NCI-H1092 treated with DMSO at 0.1 percent for 48 hours (cell line): Measurements from ENCODE around the gene TMEM117.
"Not testable (repeated sequence)": the region's sequence is repeated elsewhere in the genome, so short reads cannot be mapped to it uniquely, and the experiment has no call there.

Source experiments
- DNase-seq: peaks from one replicate; lab custom pipeline; 2025; lab: John Stamatoyannopoulos, UW

TMEM117 gene

DNA sequence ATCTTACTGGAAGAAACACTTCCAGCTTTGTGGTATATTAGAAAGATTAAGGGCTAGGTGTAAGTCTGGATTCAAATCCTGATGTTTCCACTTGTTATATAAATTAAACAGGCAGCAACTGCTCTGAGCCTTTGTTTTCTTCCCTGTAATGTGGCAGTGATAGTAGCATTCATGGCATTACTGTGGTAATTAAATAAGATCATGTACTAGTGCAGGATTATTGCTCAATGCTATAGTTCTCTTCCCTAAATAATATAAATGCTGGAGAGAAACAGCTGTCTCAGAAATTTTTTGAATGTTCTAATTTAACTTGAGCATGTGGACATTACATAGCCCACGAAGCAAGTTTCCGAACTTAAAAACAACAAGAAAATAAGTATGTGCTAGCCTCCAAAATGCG is 5.4 kb downstream of the TMEM117 start:
- no peak for DNase-seq

DNA sequence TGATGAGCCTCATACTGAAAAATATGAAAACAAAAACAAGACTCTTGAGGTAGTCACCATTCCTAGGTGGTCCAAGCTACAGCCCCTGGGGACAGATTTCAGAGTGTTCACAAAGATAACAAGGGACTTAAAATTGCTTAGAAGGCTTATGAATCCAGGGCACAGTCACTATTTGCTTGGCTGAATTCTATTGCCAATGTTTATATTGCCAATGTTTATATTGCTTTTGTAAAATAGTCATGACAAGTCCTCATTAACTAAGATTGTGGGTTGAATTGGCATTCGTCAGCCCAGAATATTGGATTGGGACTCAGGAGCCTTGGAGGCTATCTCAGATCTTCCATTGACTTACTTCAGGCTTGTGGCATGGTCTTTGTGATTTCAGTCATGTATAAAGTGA is 6.4 kb downstream of the TMEM117 start:
- no peak for DNase-seq

DNA sequence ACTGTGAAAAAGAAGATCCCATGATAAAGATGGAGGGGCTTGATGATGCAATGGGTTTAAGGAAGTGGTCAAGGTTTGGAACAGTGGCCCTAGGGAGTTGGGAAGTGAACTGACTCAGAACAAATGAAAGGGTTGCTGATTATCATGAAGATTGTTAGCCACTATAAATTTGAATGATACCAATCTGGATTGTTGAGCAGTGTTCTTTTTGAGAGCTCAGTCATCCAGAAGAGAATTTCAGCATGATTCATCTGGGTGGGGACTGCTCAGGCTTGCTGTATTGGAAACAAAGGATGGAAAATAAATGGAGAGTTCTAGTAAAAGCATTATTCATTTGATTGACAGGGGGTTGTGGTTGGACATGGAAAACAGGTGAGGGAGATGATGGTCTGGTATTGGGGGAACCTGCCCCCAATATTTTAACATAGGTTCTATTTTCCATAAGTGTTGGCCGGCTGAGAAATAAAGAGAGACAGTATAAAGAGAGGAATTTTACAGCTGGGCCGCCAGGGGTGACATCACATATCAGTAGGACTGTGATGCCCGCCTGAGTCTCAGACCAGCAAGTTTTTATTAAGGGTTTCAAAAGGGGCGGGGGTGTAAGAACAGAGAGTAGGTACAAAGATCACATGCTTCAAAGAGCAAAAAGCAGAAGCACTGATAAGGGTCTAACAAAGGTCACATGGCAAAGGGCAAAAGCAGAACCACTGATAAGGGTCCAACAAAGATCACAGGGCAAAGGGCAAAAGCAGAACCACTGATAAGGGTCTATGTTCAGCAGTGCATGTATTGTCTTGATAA is 11.7 kb downstream of the TMEM117 start:
- not testable (repeated sequence) for DNase-seq

DNA sequence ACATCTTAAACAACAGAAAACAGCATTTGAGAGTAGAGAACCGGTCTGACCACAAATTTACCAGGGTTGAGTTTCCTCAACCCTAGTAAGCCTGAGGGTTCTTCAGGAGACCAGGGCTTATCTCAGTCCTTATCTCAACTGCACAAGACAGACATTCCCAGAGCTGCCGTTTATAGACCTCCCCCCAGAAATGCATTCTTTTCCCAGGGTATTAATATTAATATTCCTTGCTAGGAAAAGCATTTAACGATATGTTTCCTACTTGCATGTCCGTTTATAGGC is 12.3 kb downstream of the TMEM117 start:
- DNase-seq, result no peak

DNA sequence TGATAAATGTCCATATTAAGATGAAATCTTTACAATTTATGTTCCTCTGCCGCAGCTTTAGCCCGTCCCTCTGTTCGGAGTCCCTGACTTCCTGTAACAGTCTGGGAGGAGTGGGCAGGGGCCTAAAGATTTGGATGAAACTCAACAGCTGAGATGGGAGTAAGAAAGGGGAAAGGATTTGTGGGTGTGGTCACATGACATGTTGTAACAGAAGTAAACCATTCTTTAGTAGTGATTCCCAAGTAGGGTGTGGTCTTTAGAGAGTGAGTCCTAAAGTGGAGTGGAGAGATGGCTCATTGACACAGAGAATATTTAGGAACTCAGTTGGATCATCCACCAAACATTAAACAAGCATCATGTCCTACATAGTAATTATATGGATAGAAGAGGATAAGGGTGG is 12.9 kb downstream of the TMEM117 start:
- DNase-seq, result no peak

DNA sequence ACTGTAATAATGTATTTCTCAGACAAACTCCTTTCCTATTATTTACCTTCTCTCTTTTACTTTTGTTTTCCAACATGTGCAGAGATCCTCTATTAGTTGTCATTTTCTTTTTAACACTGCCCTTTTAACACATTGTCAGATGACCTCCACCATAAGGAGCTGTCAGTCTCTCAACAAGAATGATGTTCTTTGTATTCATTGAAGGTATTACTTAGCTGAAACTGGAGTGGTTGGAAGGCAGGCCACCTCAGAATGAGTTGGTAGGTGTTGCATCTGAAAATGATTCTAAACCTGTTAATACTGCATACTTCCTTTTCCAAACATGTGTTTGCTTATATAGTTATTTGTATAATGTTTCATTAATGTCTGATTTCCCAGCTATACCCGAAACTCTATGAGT is 16.9 kb downstream of the TMEM117 start:
- no peak for DNase-seq

DNA sequence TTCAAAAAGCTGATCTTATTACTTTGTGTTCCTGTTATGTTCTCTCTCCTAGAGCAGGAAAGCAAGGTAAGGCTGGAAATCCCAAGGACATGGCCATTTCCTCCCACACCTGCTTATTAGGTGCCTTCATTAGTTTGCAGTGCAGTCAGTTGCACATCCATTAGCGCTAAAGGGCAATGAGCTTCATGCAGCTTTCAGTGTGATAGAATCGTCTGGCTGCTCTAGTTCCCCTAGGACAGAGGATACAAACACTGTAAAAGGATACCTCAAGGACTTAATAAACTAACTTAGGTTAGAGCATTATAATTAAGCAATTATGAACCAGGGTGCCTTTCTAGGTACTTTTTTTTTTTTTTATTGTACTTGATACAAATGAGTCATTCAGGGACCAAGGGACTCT is 21.1 kb downstream of the TMEM117 start:
- no peak for DNase-seq

DNA sequence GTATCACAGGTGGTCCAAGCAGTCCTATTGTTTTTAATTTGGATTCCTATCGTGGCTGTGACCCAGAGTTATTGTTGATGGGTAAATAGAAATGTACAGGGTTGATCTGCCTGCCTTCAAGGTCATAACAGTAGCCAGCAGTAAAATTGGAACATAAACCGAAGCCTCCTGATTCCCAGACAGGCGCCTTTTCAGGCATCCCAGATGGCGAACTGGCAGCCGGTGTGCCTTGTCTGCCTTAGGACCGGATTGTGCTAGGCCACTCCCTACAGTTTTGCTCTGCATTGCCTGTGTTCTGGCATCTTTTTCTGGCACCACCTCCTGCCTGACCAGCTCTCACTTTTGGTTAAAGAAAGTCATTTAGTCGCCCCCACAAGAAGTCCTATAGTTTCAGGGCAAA is 22.2 kb downstream of the TMEM117 start:
- no peak for DNase-seq

DNA sequence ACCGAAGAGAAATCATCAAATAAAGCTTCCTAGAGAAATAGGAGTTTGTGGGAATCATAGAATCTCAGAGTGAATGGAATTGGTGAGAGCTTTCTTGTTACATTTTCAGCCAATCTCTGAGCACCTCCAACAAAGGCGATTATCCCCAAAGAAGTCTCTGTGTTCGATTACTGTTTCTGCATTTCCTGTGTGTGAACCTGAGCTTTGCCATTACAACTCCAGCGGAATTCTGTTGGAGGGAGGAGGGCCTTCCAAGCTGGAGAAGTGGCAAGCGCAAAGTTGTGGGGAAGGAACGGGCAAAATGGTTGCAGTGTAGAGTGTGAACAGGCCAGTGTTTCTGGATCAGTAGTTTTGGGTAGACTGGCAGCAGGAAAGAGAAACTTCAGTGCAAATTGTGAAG is 23.1 kb downstream of the TMEM117 start:
- DNase-seq, result no peak

DNA sequence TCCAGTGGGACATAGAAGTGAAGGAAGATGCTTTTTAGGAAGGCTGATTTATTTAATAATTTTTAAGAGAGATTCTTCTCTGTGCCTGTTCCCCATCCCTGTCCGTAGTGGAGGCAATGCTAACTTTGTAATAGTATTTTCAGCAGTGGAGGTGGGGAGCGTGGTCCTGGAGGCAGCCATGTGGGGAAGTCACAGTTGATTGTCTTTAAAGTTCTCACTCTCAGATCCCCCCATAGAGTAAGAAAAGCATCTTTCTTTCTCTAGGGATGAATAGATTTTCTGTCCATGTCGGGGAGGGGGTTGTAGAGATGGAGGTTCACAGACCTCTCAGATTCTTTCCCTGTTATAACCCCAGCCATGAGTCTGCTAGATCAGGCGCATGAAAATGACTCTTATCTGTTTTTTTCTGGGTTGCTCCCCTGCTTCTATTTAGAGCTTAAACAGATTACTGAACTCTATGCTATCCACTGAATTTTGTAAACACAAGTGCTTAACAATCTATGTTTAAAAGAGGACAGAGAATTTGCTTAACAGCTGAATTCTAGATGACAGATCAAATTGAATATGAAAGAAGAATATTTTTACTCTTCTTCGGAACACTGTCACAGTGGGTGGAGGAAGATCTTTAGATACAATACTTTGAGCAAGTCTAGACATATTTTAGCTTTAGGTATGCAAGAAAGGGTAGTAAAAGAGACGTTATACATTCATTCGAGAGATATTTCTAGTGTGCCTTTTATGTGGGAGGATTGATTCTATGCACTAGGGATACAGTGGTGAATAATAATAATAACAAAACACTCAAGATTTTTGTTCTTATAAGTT is 25.3 kb downstream of the TMEM117 start:
- DNase-seq, result no peak

DNA sequence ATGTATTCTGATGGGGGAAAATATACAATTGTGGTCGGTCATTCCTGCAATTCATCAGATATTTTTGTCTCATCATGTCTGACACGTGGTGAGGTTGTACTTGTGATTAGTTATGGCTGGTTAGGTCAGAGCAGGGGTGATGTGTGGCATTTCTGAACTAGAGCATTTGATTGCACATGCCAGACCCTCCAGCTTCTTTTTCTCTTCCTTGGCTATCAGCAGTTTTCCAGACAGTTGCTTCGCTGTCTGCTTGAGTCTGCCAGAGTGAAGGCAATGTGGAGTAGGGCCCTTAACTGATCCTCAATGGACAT is 25.9 kb downstream of the TMEM117 start:
- DNase-seq, result no peak

DNA sequence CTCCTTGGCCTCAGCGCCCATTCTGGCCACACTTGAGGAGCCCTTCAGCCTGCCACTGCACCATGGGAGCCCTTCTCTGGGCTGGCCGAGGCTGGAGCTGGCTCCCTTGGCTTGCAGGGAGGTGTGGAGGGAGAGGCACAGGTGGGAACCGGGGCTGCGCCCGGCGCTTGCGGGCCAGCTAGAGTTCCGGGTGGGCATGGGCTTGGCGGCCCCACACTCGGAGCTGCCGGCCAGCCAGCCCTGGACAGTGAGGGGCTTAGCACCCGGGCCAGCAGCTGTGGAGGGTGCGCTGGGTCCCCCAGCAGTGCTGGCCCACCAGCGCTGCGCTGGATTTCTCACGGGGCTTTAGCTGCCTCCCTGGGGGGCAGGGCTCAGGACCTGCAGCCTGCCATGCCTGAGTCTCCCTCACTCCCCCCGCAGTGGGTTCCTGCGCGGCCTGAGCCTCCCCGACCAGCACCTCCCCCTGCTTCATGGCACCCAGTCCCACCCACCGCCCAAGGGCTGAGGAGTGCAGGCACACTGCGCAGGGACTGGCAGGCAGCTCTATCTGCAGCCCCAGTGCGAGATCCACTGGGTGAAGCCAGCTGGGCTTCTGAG is 28.0 kb downstream of the TMEM117 start:
- DNase-seq, result no peak

DNA sequence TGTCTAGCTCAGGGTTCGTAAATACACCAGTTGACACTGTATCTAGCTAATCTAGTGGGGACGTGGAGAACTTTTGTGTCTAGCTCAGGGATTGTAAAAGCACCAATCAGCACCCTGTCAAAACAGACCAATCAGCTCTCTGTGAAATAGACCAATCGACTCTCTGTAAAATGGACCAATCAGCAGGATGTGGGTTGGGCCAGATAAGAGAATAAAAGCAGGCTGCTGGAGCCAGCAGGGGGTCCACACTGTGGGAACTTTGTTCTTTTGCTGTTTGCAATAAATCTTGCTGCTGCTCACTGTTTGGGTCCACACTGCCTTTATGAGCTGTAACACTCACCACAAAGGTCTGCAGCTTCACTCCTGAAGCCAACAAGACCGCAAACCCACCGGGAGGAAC is 28.7 kb downstream of the TMEM117 start:
- DNase-seq, result not testable (repeated sequence)

DNA sequence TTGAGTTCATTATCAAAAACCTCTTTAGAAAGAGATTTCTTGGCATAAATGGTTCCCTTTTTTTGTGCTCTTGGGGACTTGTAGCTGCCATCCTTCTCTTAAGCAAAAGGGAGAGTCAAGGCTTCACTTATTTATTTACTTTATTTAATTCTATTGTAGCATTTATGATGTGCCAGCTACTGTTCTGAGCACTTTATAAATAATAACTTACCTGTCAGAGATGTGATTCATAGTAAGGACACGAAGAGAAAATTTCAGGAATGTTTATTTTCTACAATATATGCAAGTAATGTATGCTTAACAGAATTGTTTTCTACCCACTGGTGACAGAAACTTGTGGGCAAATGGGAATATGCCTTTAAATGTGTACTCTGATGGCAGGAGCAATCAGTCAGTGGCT is 33.3 kb downstream of the TMEM117 start:
- no peak for DNase-seq

DNA sequence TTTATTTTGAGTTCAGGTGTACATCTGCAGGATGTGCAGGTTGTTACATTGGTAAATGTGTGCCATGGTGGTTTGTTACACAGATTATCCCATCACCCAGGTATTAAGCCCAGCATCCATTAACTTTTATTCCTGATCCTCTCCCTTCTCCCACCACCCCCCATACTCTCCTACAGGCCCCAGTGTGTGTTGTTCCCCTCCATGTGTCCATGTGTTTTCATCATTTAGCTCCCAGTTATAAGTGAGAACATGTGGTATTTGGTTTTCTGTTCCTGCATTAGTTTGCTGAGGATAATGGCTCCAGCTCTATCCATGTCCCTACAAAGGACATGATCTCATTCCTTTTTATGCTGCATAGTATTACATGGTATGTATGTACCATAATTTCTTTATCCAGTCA is 33.9 kb downstream of the TMEM117 start:
- DNase-seq, result not testable (repeated sequence)

DNA sequence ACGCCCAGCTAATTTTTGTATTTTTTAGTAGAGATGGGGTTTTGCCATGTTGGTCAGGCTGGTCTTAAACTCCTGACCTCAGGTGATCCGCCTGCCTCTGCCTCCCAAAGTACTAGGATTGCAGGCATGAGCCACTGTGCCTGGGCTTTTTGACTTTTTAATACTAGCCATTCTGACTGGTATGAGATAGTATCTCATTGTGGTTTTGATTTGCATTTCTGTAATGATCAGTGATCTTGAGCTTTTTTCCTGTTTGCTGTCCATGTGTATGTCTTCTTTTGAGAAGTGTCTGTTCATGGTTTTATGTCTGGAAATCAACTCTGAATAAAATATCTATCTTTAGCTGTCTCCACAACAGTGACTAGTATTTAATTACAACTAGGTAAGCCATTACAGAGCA is 35.4 kb downstream of the TMEM117 start:
- DNase-seq, result not testable (repeated sequence)

DNA sequence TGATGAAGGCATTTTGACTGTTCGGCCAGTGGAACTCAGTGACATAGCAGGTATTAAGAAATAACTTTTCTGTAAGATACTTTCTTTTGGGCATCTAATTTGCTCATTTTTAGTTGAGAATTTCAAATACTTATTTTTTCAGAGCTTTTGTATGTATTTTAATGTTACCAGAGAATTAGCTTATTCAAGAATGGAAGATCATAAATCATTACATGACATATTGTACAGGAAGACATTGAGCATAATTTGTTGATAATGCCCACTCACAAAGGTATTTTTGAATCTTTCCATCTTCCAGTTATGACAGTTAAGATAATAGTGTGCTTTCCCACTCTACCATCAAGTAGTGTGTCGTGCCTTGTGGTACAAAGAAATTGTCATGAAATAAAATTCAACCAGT is 36.5 kb downstream of the TMEM117 start:
- no peak for DNase-seq

DNA sequence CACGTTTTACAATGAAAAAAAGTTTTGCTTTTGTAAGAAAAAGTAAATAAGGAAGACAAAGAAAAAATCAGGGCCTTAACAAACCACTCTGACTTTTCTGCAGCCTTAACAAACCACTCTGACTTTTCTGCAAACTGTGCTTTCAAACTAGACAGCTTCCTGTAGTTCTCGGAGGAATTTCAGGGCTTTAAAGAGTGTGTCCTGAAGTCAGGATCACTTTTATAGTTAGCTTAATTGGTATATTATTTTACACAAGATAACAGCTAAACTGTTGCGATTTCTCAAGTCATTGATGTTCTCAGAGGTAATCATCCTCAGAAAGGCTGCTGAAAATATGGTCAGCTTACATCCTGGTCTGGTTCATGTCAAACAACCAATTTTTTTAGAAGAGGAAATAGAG is 42.2 kb downstream of the TMEM117 start:
- no peak for DNase-seq

DNA sequence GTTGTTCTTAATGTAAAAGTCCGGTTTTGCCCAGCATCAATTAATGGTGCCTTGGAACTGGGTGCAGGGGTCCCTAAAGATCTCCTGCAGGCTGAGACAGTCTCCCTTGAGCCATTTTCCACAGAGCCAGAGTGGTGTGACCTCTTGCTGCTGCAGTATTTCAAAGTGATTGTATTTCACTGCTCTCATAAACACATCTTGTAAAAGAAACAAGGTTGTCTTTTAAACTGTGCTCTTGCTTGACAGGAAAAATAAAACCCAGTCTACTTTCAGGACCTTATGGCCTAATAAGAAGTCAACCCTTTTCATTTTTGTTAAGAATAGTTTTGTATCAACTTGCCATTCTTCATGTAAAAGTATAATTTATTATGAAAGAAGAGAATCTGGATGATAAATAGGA is 44.7 kb downstream of the TMEM117 start:
- no peak for DNase-seq

DNA sequence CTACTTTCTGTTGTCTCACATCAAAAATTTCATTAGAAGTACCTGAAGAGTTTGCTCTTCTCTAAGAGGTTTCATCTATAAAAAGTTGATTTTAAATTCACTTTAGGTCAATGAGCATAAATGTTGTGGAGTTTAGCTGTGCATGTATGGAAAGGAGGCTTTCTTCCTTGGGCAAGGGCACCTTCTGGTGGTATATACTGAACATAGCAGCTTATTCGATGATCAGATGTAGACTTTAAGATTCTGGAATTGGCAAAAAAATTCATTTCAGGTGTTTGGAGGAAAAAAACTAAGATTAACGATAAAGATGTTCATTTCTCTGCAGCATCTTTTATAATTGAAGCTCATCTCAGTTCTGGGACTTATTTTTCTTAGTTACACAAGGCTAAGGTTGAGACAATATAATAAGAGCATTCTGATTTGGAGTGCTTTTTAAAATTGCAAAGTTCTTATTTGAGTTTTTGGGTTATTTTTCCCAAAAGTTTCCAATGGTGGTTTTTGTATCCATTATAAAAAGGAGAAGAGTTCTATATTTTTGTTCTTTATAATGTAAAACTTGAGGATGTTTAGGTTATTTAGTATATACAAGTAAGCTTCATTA is 46.8 kb downstream of the TMEM117 start:
- peak; percentile 67 for DNase-seq

DNA sequence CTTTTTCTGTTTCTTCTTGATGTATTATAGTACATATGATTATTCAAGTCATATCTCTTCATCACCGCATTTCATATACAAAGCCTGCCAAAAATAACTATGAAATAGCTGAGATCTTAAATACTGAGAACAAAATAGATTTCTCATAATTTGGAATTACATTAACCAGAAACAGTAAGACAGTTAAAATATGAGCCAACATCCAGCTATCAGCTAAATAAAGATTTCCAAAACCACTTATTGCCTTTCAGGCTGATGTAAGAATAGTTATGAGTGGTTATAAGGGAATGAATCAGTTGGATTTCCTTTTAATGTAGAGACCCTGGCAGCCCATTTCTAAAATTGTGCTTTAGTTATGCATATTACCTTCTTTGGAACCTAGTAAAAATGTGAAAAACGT is 47.4 kb downstream of the TMEM117 start:
- no peak for DNase-seq

DNA sequence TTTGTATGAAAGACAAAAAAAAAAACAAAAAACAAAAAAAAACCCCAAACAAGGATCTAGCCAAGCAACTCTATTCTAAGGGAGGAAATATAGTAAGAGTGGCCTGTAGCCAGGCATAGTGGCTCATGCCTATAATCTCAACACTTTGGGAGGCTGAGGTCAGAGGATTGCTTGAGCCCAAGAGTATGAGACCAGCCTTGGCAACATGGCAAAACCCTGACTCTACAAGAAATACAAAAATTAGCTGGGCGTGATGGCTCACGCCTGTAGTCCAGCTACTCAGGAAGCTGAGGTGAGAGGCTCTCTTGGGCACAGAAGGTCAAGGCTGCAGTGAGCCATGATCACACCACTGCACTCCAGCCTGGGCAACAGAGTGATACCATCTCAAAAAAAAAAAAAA is 47.9 kb downstream of the TMEM117 start:
- DNase-seq, result no peak
